SW480 (cell line): ENCODE measurements around the gene NCAPG2.

ENCODE experiments used
- DNase-seq: peaks from one replicate; pipeline ENCODE4 v3.0.0-alpha.2; 2016; ENCODE audit warnings: low spot score

NCAPG2 gene

DNA sequence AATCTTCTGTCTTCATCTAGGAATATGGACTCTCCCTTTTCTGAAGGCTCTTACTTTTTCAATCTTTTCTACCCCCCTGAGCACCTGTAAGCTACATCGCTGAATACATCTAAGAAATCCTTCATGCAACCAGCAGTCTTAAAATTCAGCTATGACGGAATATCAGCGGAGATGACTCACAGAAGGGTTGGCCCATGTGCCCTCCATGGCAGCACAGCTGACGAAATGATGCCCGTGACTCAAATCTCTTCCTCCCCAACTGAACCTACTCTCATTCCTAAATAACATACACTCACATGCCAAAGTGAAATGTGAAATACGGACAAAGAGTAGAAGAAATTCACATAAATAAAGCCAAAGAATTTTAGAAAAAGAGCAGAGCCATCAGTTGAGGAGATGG lies 30.3 kb upstream of the NCAPG2 start:
- DNase-seq = no peak

GRCh38 chr7:158733775-158734494 lies 29.3 kb upstream of the NCAPG2 start:
- no peak for DNase-seq

- DNase-seq = no peak
These were observed 28.6 kb upstream of the NCAPG2 start for GRCh38 chr7:158733220-158733519.

DNA sequence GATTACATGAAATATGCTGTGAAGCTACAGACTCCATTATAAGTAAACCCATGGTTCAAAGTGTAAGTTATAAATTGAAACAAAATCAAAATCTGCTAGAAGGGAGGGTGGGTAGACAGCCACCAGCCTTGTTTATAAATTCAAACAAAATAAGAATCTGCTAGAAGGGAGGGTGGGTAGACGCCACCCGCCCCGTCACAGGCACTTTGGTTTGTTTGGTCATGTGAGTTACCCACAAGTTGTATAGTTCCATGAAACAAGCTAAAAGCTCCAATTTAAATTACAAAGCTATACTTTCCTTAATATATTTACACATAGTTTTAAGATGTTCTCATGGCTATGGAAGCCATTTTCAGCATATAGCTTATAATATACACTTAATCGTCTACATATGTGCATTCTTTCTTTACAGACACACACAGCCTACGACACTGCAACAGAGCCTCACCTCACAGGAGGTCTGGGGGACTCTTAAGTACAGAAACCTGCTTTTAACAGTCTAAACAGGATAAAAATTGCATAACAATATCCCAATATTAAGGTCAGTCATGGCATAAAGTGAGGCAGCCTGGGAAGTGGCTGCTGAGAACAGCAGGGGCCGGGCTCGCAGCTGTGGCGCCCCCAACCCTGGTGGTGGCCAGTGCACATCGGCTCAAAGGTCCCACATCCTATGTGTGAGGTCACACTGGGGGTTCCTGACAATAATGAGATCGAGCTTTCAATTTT lies 28.1 kb upstream of the NCAPG2 start:
- DNase-seq = no peak

DNA sequence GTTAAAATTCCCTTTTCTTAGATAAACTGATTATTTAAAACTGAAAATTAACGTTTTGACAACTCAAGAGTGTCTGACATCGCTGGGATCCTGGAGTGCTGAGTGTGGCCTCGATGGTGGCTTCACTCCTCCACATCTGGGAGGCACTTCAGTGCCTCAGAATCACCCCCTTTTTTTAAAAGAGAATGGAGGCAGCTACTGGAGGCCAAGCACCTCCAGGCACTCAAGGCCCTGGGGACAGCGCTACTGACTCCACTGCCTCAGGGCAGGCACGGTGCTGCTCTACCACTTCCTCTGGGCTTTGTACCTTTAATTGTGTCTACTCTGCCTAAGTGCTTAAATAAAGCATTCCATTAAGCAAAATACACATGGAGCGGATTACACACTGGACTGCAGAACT lies 27.2 kb upstream of the NCAPG2 start:
- no peak for DNase-seq

DNA sequence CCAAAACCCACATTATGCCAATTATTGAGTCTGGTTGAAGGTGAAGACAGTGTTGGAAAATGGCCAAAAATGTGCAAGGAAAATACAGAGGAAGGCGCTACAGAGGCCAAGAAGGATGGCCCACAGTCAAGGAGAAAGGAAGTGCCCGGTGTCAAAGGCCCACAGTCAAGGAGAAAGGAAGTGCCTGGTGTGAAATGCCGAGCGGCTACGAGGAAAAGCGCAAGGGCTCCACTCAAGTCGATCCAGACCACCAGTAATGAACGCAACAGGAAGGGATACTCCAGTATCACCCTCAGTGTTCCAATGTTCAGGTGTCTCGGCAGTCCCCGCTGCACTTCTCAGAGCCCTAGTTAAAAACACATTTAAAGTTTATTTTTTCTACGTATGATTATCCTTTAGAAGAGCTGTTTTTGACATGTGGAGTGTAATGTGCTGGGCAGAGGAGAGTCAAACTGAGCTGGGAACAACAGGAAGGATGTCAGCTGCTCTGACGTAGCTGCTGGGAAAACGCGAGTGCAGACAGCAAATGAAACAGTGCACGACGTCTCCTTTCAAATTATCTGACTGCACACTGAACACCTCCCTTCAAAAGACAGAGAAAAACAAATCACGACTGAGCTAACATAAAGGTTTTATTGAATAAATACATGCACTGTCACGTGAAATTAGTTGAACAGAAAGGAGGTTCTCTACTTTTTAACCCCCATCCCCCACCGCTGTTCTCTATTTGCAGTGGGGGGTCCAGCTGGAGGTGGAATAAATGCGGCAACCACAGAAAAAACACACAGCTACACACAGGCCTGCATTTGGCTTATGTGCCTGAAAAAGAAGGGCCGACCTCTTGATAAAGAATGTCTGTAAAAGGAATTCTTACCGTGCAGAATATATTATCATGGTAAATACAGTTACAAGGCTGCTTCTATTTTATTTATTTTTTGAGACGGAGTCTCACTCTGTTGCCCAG lies 26.1 kb upstream of the NCAPG2 start:
- DNase-seq = no peak

DNA sequence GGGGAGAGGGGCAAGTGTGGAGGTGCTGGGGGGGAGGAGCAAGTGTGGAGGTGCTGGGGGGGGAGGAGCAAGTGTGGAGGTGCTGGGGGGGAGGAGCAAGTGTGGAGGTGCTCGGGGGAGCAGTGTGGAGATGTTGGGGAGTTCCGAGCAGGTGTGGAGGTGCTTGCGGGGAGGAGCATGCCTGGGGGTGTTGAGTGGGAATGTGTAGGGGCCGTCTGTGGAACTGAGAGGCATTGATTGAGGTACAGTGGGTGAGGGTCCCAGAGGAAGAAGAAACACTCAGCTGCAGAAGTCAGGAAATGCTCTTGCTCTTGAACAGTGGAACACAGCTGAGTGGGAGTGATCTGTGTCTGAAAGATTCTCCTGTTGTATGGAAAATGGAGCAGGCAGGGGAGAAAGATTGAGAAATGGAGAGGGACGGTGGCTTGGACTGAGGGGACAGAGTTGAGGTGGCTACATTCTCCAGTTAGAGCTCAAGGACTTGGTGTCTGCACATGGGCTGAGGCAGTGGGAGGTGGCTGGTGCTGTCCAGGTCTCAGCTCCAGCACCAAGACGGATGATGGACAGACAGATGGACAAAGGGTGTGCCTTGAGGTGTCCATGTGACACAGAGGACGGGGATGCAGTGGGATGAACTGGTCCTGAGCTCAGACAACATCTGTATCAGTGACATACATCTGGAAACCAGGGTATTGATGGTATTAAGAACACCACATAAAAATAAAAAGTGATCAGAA lies 25.2 kb upstream of the NCAPG2 start:
- DNase-seq = no peak

GRCh38 chr7:158728911-158729645 lies 24.5 kb upstream of the NCAPG2 start:
- DNase-seq = no peak

GRCh38 chr7:158727690-158728089 lies 23.1 kb upstream of the NCAPG2 start:
- DNase-seq = no peak

DNA sequence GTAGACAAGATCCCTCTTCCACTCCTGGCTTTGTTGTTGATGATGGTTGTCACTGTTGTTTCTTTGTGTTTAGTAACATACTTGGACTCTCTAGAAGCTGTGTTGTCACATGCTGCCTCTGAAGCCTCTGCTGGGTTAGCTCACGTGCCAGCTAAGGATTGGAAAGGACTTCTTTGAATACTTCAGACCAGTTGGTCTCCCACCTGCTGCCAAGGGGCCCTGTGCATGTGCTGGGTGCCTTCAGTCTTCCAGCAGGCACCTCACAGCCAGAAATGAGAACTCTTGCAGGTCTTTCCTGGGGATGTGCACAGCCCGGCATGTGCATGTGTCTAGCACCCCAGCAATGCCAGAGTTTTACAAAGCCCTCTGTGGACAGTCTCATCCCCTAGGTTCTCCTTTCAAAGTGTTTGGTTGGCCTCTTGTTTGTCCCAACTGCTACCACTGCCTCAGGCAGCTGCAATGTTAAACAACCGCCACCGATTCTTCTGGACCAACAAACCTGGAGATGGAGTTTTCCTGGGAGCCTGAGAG lies 21.7 kb upstream of the NCAPG2 start:
- DNase-seq = no peak

DNA sequence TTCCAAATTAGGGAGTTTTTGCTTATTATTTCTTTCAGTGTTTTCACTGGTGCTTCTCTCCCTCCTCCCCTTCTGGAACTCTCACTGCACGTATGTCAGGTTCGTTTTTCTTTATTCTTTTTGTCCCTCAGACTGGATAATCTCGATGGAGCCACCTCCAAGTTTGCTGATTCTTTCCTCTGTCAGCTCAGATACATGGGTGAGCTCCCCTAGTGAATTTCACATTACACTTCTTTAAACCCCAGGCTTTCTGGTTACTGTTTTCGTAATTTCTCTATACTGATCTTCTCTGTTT lies 20.8 kb upstream of the NCAPG2 start:
- no peak for DNase-seq

DNA sequence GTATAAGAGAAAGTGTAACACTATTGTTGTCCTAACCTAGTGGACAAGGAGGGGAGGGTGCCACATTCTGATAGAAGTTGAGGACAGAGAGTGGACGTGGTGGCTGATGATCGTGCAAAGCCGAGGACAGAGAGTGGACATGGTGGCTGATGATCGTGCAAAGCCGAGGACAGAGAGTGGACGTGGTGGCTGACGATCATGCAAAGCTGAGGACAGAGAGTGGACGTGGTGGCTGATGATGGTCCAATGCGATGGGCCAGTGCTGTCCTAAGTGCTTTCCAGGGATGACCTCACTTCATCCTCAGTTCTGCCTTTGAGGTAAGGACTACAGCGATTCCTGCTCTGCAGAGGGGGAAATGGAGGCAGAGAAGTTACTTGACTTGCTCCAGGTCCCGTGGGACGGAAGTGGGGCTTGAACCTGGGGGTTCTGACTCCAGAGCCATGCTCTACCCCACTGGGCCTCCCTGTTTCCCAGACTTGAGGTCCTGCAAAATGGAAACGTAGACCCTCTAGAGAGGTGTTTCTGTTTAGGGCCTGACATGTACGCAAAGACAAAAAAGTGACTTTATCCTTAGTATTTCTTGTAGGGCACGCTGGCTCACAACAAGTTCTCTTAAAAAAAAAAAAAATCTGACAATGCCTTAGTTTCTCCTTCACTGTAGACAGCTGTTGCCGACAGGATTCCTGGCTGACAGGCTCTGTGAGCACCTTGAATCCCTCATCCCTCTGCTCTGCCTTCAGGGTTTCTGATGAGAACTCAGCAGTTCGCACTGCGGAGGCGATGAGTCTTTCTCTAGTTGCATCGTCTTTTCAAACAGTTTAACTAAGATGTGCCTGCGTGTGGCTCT lies 20.3 kb upstream of the NCAPG2 start:
- DNase-seq = no peak

DNA sequence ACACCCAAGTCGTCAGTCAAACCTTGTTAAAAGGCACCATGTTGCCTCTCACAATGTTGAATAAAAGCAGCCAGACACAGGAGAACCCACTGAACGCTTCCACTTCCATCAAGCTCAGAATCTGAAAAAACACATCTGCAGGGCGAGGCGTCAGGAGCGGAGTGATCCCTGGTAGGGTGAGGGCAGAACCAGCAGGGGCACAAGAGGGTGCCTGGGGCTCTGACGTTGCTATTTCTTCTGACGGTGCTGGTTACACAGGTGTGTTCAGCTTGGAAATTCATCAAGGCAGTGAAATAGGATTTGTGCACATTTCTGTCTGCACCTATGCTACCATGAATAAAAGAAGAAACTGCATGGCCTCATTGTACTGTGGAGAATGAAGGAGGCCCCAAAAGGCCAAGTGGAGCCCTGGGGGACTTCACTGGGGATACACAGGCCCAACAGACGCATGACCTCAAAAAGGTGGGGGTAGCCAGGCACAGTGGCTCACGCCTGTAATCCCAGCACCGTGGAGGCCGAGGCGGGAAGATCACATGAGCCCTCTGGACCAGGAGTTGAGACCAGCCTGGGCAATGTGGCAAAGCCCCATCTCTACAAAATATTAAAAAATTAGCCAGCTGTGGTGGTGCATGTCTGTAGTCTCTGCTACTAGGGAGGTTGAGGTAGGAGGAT lies 19.2 kb upstream of the NCAPG2 start:
- no peak for DNase-seq

DNA sequence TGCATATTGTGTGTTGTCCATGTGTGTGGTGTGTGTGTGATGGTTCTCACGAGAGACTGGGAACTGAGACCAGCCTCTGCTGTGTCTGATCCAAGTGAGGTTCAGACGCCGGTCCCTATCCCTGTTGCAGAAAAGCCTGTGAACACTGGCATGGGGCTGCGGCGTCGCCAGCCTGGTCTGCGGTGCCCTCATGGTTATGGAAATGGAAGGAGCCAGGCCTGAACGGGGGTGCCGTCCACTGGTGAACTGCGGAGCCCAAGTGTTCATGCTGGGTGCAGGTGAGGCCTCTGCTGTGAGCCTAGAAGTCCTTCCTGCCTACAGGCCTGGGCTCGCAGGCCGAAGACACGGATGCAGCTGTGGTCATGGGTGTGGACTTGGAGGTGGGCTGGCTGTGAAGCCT lies 18.7 kb upstream of the NCAPG2 start:
- no peak for DNase-seq

DNA sequence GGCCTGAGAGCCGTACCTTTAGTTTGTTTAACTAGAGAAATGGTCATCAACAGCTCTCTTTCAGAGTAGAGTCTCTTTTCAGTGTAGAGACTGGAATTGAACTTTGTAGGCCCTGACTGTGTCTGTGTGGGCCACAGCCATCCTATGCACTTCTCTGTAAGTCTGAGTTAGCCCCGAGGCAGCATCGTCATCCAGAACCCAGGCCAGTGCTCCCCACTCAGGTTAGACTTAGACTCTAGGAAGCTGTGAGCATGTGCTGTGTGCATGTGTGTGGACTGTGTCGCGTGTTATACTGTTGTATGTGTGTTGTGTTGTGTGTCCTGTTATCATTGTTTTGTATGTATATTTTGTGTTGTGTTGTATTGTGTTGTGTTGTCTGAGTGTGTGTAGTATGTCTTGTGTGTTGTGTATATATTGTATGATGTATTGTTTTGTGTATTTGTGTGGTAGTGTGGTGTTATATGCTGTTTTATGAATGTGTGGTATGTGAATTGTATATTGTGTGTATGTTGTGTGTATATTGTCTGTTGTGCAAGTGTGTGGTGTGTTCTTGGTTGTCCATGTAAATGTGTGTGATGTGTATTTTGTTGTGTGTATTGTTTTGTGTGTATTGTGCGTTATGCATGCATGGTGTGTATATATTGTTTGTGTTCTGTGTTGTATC lies 18.1 kb upstream of the NCAPG2 start:
- DNase-seq = no peak

DNA sequence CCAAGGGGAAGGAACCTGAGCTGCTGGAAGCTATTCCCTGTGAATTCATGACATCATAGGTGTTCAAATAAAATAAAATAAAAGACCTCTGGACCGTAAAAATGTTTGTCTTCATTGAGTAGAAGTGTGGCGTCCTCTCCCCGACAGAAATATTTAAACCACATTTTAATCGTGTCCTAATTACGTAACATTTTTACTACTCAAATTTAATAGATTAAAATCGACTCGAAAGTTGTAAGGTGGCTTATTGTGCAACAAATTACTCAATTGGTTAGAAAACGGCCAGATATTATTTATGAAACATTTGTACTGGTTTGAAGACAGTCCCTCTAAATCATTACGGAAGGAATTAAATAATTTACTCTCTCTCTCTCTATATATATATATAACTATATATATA lies 15.5 kb upstream of the NCAPG2 start:
- DNase-seq = no peak

GRCh38 chr7:158716802-158717201 lies 12.2 kb upstream of the NCAPG2 start:
- no peak for DNase-seq

- DNase-seq = peak; percentile 21
These were observed 6.1 kb upstream of the NCAPG2 start for GRCh38 chr7:158710651-158711102.

DNA sequence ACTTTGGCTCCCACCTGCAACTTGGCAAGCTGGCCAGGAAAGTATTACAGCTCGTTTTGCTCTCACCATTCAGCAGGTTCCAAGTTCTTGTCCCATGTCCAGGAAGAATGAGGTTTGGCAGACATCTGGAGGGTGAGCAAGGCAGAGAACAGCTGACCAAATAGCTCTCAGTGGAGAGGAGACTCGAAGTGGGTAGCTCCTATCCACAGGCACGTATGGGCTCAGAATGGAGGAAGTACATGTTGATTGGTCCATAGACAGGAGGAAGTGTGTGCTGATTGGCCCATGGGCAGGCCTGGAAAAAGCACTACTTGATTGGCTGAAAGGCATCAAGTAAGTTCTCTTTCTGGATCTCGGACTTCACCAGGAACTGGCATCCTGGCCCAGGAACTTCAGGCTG lies 3.0 kb upstream of the NCAPG2 start:
- no peak for DNase-seq
